Neural crest cell (in vitro differentiated cells): ENCODE data around the gene COQ10A. TPM values are rescaled to one million over a fixed set of nuclear protein-coding genes. Genes with fewer than 3 reads are reported as not detected.

Experiments
- DNase-seq: peaks from one replicate; pipeline ENCODE4 v3.0.0; 2021; ENCODE audit warnings: low read depth, mixed read lengths, low spot score
- H3K27ac Mint-ChIP-seq: one replicate; pipeline ENCODE4 v1.8.0; 2021; ENCODE audit warnings: mild to moderate bottlenecking, mixed read lengths; ENCODE audit not compliant: unreplicated experiment
- H3K27me3 Mint-ChIP-seq: 2 replicates; pipeline ENCODE4 v1.8.0; 2021; ENCODE audit warnings: low read depth, mild to moderate bottlenecking, mixed read lengths
- H3K36me3 Mint-ChIP-seq: 2 replicates; pipeline ENCODE4 v1.8.0; 2021; ENCODE audit warnings: low read depth, mild to moderate bottlenecking, mixed read lengths
- H3K4me1 Mint-ChIP-seq: 2 replicates; pipeline ENCODE4 v1.8.0; 2021; ENCODE audit warnings: mixed read lengths
- H3K4me3 Mint-ChIP-seq: one replicate; pipeline ENCODE4 v1.8.0; 2021; ENCODE audit warnings: mild to moderate bottlenecking, mixed read lengths
- H3K9me3 Mint-ChIP-seq: 2 replicates; pipeline ENCODE4 v1.8.0; 2021; ENCODE audit warnings: mixed read lengths
- CTCF ChIP-seq: fragments of 200-600 bp; sonication (generic); conservative IDR thresholded peaks from 2 replicates; pipeline ENCODE4 v1.5.0; 2021; ENCODE audit warnings: antibody characterized with exemption, mild to moderate bottlenecking
- total RNA-seq: library from RNA; stranded (reverse); gene quantifications from 2 replicates; pipeline ENCODE4 v1.2.1, GENCODE V29; 2021

The COQ10A gene
- total RNA-seq, 1 donor from 2014 or later, result 23.3 TPM

- H3K36me3 Mint-ChIP-seq, result peaks cover 2% of the 10 kb centered on the region
- no peak for TF ChIP-seq CTCF
- H3K27ac Mint-ChIP-seq, result no peak overlapping the region
- H3K27me3 Mint-ChIP-seq, result no peaks in the 10 kb centered on the region
- no peaks in the 10 kb centered on the region for H3K9me3 Mint-ChIP-seq
- DNase-seq, result no peak
- H3K4me3 Mint-ChIP-seq, result no peak overlapping the region
- H3K4me1 Mint-ChIP-seq, result peaks cover 4% of the 10 kb centered on the region
These were observed 30.7 kb upstream of the COQ10A start for GRCh38 chr12:56236091-56236490.

DNA sequence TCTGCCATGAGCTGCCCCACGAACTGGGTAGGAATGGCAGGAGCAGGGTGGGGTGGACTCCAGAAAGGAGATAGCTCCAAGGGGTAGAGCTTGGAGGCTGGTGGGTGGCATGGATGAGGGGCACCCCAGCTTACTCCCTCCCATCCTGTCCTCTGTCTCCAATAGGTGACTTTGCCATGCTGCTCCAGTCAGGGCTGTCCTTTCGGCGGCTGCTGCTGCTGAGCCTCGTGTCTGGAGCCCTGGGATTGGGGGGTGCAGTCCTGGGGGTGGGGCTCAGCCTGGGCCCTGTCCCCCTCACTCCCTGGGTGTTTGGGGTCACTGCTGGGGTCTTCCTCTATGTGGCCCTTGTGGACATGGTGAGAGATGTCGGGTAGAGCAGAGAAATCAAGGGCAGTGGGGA, 29.8 kb upstream of the COQ10A start:
- DNase-seq, result no peak
- Mint-ChIP-seq H3K9me3 (no peaks in the 10 kb centered on the region), H3K27ac (no peak overlapping the region)

GRCh38 chr12:56237552-56237951, 29.2 kb upstream of the COQ10A start:
- Mint-ChIP-seq H3K27ac (no peak overlapping the region), H3K4me1 (peaks cover 16% of the 10 kb centered on the region), H3K36me3 (peaks cover 12% of the 10 kb centered on the region), H3K9me3 (no peaks in the 10 kb centered on the region), H3K27me3 (no peaks in the 10 kb centered on the region), H3K4me3 (no peak overlapping the region)
- no peak for DNase-seq
- TF ChIP-seq CTCF, result no peak

More for the DNA sequence above, 29.8 kb upstream of the COQ10A start:
- peaks cover 10% of the 10 kb centered on the region for H3K36me3 Mint-ChIP-seq
- H3K4me1 Mint-ChIP-seq, result peaks cover 12% of the 10 kb centered on the region
- H3K4me3 Mint-ChIP-seq, result no peak overlapping the region
- no peak for TF ChIP-seq CTCF
- H3K27me3 Mint-ChIP-seq, result no peaks in the 10 kb centered on the region

GRCh38 chr12:56241424-56242303, 25.1 kb upstream of the COQ10A start:
- H3K36me3 Mint-ChIP-seq, result peaks cover 18% of the 10 kb centered on the region

DNA sequence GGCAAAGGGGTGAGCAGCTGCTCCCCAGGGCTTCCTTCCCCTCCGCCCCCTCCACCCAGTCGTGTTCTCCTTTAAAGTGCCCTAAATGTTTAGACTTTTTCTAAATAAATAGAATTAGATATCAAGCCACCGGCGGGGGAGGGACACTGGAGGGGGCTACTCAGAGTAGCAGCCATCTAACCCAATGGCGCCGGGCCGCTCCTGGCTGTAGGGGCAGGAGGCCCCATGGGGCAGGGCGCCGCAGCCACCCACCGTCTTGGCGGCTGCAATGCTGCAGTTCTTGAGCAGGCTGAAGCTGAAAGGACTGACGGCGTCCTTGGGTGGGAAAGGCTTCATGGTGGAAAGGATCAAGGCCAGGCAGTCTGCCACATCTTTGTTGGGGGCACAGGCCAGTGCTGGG, 23.8 kb upstream of the COQ10A start:
- H3K4me1 Mint-ChIP-seq, result peaks cover 16% of the 10 kb centered on the region
- no peak for TF ChIP-seq CTCF
- no peak for DNase-seq
- H3K9me3 Mint-ChIP-seq, result no peaks in the 10 kb centered on the region
- peaks cover 18% of the 10 kb centered on the region for H3K36me3 Mint-ChIP-seq
- H3K4me3 Mint-ChIP-seq, result no peak overlapping the region
- no peaks in the 10 kb centered on the region for H3K27me3 Mint-ChIP-seq
- no peak overlapping the region for H3K27ac Mint-ChIP-seq

More at GRCh38 chr12:56241424-56242303, 25.1 kb upstream of the COQ10A start:
- Mint-ChIP-seq H3K9me3 (no peaks in the 10 kb centered on the region), H3K4me3 (peak overlapping the region; percentile 41), H3K27ac (no peak overlapping the region), H3K4me1 (peaks cover 16% of the 10 kb centered on the region), H3K27me3 (no peaks in the 10 kb centered on the region)
- no peak for TF ChIP-seq CTCF
- no peak for DNase-seq
